NCI-H2196 treated with DMSO at 0.1 percent for 48 hours (cell line): ENCODE results near the gene PKNOX1.
"Not testable (repeated sequence)": the region's sequence is repeated elsewhere in the genome, so short reads cannot be mapped to it uniquely, and the experiment has no call there.

Source experiments
- DNase-seq: peaks from one replicate; lab custom pipeline; 2025; ENCODE audit not compliant: unreplicated experiment; lab: John Stamatoyannopoulos, UW

Gene PKNOX1, protein sequence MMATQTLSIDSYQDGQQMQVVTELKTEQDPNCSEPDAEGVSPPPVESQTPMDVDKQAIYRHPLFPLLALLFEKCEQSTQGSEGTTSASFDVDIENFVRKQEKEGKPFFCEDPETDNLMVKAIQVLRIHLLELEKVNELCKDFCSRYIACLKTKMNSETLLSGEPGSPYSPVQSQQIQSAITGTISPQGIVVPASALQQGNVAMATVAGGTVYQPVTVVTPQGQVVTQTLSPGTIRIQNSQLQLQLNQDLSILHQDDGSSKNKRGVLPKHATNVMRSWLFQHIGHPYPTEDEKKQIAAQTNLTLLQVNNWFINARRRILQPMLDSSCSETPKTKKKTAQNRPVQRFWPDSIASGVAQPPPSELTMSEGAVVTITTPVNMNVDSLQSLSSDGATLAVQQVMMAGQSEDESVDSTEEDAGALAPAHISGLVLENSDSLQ

DNA sequence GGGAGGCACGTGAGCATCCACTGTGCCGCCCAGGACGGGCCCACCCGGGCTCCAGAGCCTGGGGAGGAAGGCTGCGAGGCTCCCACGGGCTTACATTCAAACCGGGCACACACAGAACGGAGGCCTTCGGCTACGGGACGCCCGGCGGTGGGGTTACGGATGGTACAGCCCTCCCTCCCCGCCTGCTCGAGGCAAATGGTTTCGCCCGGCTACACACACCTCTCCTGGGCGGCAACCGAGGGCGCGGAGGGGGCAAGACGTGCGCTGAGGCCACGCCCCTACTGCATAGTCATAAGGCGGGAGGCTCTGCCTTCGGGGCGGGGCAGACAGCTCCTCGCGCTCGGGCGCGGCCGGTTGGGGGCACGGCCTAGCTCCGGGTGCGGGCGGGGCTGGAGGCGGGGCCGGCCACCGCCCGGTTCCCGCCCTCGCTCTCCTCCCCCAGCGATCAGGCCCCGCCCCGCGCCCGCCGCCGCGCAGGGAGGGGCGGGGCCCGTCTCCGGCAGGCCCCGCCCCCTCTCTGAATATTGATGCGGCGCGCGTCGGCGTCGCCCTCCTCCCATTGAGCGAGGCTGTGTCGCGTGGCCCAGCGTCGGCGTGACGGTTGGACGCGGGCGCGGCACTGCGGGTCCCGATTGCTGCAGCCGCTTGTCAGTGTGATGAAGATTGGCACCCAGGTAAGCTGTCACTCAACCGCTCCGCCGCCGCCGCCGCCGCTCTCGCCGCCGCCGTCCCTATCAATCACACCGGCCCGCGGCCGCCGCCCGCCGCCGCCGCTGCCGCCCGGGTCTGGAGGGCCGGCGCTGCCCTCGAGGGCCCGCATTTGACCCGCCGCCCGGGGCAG is at the start of gene PKNOX1:
Gene PKNOX1, plus strand, starts transcription at position 572 of the 841 bp plus-strand sequence. CDS start 29,820 bp downstream, outside the sequence.
- DNase-seq: peak; percentile 98

DNA sequence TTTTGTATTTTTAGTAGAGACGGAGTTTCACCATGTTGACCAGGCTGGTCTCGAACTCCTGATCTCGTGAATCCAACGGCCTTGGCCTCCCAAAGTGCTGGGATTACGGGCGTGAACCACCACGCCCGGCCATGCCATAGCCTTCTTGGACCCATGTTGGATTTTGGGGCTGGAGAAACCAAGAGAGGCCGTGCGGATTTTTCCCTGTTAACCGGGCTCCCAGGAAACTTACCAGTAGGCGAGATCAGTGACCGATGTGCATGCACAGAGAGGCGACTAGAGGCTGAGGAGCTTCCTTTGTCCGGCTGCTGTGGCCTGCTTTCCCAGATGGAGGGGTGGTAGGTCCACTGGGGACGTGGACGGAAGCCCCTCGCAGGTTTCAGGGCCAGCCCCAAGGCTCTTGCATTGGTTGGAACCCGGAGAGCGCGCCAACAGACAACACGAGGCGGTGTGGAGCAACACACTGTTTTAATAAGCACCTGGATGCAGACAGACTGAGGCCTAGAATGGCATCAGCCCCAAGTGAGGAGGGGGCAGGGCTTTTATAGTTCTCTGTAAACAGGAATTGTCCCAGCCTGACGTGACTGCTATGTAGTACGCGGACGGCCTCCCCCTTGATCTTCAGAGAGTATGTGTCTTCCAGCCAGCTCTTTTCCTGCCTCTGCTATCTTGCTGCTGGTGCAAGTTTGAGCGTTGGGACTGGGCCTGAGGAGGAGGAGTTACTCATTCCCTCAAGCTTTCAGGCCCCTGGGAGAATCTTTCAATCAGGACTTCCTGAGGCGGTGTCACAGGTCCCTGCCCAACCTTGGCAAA is 49.0 kb upstream of the PKNOX1 start, which contains the start of gene ERVH48-1:
Gene ERVH48-1, minus strand, starts transcription at position 517 of the 813 bp plus-strand sequence. CDS start 6,624 bp downstream, outside the sequence.
- no peak for DNase-seq

DNA sequence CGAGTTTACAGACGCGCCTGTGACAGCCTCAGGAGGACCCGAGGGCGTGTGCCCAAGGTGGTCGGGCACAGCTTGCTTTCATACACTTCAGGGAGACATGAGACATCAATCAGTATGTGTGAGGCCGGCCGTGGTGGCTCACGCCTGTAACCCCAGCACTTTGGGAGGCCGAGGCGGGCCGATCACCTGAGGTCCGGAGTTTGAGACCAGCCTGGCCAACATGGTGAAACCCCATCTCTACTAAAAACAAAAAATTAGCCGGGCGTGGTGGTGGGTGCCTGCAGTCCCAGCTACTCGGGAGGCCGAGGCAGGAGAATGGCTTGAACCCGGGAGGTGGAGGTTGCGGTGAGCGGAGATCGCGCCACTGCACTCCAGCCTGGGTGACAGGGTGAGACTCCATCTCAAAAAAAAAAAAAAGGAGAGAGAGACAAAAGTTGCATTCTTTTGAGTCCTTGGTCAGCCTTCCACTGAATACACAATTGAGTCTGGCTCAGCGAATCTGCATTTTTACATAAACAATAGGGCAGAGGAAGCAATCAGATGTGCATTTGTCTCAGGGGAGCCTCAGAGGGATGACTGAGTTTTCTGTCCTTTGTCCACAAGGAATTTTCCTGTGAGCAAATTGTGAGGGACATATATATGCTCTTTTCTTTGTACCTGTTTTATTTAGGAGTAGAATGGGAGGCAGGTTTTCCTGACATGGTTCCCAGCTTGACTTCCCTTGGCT is 46.7 kb upstream of the PKNOX1 start:
- DNase-seq: not testable (repeated sequence)

DNA sequence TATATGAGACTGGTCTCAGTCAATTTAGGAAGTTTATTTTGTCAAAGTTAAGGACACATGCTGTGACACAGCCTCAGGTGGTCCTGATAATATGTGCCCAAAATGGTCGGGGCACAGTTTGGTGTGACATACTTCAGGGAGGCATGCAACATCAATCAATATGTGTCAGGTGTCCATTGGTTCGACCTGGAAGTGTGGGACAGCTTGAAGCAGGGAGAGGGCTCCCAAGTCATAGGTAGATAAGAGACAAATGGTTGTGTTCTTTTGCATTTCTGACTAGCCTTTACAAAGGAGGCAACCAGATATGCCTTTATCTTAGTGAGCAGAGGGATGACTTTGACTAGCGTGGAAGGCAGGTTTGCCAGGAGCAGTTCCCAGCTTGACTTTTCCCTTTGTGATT is 44.4 kb upstream of the PKNOX1 start:
- DNase-seq: no peak

DNA sequence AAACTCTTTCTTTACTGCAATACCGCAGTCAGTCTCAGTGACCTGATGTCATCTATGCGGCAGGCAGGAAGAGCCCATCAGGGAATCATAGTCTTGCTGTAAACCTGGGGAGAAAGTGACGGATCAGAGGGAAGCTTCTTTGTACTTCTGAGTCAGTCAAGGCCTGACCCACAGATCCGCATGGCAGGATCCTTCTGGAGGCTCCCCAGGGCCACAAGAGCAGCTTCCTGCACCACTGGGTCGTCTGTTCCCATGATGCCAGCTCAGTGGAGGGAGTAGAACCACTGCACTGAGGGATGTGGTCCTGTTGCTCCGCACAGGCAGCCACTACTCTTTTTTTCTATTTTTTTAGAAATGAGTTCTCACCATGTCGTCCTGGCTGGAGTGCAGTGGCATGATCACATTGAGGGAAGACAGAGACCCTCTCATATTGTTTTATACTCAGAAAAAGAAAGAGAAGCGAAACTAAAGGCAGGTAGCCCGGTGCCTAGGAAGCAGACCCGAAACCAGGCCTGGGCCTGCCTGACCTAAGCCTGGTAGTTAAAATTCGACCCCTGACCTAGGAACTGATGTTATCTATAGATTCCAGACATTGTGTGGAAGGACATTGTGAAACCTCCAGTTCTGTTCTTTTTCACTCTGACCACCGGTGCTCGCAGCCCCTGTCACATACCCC is 42.7 kb upstream of the PKNOX1 start:
- DNase-seq: no peak

DNA sequence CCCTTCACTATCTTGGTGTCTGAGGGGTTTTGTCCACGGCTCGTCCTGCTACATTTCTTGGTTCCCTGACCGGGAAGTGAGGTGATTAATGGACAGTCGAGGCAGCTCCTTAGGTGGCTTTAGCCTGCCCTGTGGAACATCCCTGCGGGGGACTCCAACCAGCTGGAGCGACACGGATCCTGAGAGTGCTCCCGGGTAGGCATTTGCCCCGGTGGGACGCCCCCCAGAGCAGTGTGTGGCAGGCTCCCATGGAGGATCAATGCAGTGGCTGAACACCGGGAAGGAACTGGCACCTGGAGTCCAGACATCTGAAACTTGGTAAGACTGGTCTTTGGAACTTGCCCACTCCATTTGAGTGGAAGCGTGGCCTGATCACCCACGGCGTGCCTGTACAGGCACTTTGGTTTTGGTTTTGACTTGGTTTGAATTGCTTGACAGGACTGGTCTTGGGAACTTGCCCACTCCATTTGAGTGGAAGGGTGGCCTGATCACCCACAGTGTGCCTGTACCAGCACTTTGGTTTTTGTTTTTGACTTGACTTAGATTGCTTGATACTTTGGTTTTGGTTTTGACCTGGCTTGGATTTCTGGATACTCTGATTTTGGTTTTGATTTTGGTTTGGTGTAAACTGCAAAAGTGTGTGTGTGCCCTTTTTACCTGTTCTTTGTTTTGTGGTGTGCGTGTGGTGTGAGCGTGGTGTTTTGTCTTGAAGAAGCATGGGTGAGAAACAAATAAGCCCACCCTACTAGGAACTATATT is 41.8 kb upstream of the PKNOX1 start:
- DNase-seq: not testable (repeated sequence)

DNA sequence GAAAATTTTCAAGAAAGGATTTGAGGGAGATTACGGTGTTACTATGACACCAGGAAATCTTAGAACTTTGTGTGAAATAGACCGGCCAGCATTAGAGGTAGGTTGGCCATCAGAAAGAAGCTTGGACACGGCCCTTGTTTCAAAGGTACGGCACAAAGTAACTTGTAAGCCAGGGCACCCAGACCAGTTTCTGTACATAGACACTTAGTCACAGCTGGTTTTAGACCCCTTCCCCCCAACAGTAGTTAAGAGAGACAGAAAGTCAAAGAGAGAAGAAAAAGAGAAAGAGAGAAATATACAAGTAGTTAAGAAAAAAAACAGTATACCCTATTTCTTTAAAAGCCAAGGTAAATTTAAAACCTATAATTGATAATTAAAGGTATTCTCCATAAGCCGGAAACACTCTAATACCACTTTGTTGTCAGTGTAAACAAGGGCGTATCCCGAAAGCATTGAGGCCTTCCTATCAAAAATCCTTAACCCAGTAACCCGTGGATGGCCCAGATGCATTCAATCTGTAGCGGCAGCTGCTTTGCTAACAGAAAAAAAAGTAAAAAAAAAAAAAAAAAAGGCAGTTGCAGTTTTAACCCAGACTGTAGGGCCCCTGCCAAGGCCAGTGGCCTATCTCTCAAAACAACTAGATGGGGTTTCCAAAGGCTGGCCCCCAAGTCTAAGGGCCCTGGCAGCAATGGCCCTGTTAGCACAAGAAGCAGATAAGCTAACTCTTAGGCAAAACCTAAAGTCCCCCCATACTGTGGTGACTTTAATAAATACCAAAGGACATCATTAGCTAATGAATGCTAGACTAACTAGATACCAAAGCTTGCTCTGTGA is 41.0 kb upstream of the PKNOX1 start:
- not testable (repeated sequence) for DNase-seq

DNA sequence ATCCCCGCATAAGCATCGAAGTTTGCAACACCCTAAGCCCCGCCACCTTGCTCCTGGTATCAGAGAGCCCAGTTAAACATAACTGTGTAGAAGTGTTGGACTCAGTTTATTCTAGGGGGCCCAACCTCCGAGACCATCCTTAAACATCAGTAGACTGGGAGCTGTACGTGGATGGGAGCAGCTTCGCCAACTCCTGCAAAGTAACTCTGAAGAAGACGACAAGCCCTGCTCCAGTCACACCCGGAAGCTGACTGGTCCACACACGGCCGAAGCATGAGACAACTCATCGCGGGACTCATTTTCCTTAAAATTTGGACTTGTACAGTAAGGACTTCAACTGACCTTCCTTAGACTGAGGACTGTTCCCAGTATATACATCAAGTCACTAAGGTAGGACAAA is 40.4 kb upstream of the PKNOX1 start:
- DNase-seq: not testable (repeated sequence)

DNA sequence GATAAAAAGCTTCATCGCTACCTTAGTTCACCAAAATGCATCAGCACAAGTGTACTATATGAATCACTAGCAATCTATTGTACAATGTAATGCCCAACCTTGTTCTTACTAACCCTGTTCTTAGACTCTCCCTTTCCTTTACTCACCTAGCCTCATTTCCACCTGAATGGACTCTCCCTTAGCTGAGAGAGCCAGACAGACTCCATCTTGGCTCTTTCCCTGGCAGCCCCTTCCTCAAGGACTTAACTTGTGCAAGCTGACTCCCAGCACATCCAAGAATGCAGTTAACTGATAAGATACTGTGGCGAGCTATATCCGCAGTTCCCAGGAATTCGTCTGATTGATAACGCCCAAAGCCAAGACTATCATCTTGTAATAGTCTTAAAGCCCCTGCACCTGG is 38.0 kb upstream of the PKNOX1 start:
- not testable (repeated sequence) for DNase-seq

DNA sequence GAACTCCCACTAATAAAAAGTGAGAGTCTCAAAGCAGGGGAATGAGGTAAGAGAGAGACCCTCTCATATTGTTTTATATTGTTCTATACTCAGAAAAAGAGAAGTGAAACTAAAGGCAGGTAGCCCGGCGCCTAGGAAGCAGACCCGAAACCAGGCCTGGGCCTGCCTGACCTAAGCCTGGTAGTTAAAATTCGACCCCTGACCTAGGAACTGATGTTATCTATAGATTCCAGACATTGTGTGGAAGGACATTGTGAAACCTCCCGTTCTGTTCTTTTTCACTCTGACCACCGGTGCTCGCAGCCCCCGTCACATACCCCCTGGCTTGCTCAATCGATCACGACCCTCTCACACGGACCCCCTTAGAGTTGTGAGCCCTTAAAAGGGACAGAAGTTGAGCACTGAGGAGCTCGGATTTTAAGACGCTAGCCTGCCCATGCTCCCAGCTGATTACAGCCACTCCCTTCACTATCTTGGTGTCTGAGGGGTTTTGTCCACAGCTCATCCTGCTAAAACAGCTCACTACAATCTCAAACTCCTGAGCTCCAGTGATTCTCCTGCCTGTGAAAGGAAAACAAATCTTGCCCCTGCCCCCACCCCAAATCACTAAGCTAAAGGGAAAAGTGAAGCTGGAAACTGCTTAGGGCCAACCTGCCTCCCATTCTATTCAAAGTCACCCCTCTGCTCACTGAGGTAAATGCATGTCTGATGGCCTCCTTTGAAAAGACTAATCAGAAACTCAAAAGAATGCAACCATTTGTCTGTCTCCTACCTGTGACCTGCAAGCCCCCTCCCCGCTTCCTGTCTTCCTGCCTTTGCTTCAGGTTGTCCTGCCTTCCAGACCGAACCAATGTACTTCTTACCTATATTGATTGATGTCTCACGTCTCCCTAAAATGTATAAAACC is 37.1 kb upstream of the PKNOX1 start:
- not testable (repeated sequence) for DNase-seq

DNA sequence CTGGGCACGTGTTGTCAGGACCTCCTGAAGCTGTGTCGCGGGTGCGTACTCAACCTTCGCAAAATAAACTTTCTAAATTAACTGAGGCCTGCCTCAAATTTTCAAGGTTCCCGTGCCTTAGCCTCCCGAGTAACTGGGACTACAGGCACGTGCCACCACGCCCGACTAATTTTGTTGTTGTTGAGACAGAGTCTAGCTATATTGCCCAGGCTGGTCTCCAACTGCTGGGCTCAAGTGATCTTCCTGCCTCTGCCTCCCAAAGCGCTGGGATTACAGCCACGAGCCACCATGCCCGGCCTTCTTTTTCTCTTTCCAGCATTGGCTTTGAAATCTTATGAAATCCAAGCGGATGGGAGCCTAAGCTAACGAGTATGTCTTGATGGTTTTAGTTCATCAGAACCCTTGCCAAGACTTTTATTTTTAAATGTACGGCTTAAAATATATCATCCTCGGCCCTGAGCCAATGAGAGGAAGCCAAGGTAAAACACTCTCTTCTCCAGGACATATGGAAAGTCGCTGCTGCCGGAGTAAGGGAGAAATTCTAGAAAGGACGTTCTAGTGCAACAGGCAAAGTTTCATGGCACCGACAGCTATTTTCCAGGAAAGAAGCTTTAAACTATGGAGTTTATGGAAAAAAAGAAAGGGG is 36.3 kb upstream of the PKNOX1 start:
- no peak for DNase-seq

DNA sequence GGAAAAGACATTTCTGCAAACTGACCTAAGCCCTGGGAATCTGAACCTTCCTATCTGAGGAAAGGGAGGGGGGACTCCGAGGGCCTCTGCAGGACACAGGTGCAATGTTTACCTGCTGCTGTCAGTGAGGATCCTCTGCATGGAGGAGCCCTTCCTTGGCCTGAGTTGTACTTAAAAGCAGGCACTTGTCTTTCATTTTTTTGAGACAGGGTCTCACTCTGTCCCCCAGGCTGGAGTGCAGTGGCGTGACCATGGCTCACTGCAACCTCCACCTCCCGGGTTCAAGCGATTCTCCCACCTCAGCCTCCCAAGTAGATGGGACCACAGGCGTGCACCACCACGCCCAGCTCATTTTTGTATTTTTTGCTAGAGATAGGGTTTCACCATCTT is 35.8 kb upstream of the PKNOX1 start:
- DNase-seq: not testable (repeated sequence)

DNA sequence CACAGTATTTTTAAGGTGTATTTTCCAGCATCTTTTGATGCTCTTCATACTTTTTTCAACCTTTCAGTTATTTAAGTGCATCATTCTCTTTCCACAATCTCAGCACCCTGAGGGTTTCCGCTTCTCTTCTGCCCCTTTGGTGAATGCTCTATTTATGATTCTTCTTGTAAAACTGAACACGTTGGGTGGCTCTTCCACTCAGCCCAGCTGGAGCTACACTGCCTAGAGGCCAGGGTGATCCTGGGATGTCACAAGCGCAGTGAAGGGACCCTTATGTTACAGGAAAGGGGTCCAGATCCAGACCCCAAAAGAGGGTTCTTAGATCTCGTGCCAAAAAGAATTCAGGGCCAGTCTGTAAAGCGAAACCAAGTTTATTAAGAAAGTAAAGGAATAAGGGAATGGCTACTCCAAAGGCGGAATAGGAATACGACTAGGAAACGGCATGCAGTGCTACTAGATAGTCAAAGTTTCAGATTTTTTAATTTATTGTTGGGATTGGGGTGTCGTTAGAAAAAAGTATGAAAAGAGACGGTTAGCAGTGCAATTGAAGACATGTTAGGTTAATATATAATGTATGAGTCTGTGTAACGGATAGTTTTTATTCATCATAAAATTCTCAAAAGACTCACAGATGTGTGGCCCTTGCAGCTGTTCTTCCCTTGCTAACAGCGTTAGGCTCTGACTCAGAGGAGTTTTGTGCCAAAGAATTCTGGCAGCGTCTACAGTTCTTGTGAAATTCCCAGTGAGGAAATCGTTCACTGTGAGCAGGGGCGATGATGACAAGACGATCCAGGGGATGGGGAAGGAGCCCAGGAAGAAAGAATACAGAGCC is 34.6 kb upstream of the PKNOX1 start:
- DNase-seq: peak; percentile 3

DNA sequence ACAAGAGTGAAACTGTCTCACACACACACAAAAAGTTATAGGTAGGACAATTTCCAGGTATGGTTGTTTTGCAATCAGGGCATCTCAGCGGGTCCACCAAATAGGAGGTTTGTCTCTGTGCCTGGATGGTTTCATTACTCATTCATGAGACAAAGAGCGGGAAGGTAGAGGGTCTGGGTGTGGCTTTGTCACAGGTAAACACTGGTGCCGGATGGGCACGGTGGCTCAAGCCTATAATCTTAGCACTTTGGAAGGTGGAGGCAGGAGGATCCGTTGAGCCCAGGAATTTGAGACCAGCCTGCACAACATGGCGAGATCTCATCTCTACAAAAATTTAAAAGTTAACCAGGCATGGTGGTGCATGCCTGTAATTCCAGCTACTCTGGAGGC is 32.7 kb upstream of the PKNOX1 start:
- DNase-seq: no peak

DNA sequence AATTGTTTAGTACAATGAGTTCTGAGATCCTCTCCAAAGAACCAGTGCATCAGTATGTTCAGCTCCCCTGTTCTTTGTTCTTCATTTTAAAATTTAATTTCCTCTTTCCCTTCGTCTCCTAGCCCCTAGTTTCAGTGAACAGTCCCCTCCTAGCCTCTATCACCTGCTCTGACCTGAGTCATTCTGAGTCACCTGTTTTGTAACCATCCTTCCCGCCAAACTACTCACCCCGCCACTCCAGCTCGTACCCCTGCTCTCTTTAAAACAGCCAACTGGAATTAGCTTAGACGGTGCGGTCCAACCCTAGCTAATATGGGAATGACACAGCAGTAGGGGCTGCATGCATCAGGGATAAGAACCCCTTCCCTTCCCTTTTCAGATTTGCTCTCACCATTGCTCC is 32.1 kb upstream of the PKNOX1 start:
- no peak for DNase-seq
